HepG2 (cell line): Measurements from ENCODE around the gene MGMT. TPM values are rescaled to one million over a fixed set of nuclear protein-coding genes. Genes with fewer than 3 reads are reported as not detected.

ENCODE experiments used
- ATF1 ChIP-seq: IDR thresholded peaks from 2 replicates; pipeline ENCODE4 v1.6.1; 2016; ENCODE audit warnings: mild to moderate bottlenecking, control low read depth
- BHLHE40 ChIP-seq: IDR thresholded peaks from 2 replicates; pipeline ENCODE4 v1.6.1; 2011; ENCODE audit warnings: low read length, improper control_type of control experiment
- FOXP1 ChIP-seq, 2 experiments: fragments of 450-650 bp in 1 of 2; IDR thresholded peaks; 2 replicates each; pipeline ENCODE4 v1.6.1; 2017 to 2018; ENCODE audit warnings: antibody characterized with exemption in 1 of 2
- GATAD1 ChIP-seq: IDR thresholded peaks from 2 replicates; pipeline ENCODE4 v1.6.1; 2016; ENCODE audit warnings: missing genetic modification reagents, missing compliant biosample characterization
- IRF2 ChIP-seq: IDR thresholded peaks from 2 replicates; pipeline ENCODE4 v1.6.1; 2018; ENCODE audit warnings: missing genetic modification reagents, missing compliant biosample characterization
- KAT8 ChIP-seq: IDR thresholded peaks from 2 replicates; pipeline ENCODE4 v1.6.1; 2016; ENCODE audit warnings: missing genetic modification reagents, missing compliant biosample characterization
- NBN ChIP-seq: fragments of 450-650 bp; conservative IDR thresholded peaks from 2 replicates; pipeline ENCODE4 v1.6.1; 2017
- NFRKB ChIP-seq: fragments of 450-650 bp; IDR thresholded peaks from 2 replicates; pipeline ENCODE4 v1.6.1; 2017
- PRMT3 ChIP-seq: sonication (generic); formaldehyde crosslinking; IDR thresholded peaks from 2 replicates; pipeline ENCODE4 v1.8.1; 2022; ENCODE audit warnings: low read depth, mild to moderate bottlenecking, moderate library complexity, missing genetic modification reagents, borderline replicate concordance
- SALL1 ChIP-seq: sonication (generic); formaldehyde crosslinking; IDR thresholded peaks from 2 replicates; pipeline ENCODE4 v1.8.0; 2022; ENCODE audit warnings: mild to moderate bottlenecking, missing genetic modification reagents
- SETDB1 ChIP-seq: sonication (generic); formaldehyde crosslinking; IDR thresholded peaks from 2 replicates; pipeline ENCODE4 v1.5.1; 2020; ENCODE audit warnings: missing genetic modification reagents, mild to moderate bottlenecking, borderline replicate concordance
- ZFP41 ChIP-seq: sonication (generic); formaldehyde crosslinking; IDR thresholded peaks from 2 replicates; pipeline ENCODE4 v1.4.0; 2020; ENCODE audit warnings: mild to moderate bottlenecking, missing genetic modification reagents, borderline replicate concordance
- ZNF225 ChIP-seq: sonication (generic); formaldehyde crosslinking; IDR thresholded peaks from 2 replicates; pipeline ENCODE4 v1.4.0; 2020; ENCODE audit warnings: mild to moderate bottlenecking, missing genetic modification reagents
- ZNF644 ChIP-seq: IDR thresholded peaks from 2 replicates; pipeline ENCODE4 v1.6.1; 2016; ENCODE audit warnings: low read depth
- ZNF724P ChIP-seq: sonication (generic); formaldehyde crosslinking; IDR thresholded peaks from 2 replicates; pipeline ENCODE4 v1.8.0; 2022; ENCODE audit warnings: missing genetic modification reagents, borderline replicate concordance
- ZNF883 ChIP-seq: sonication (generic); formaldehyde crosslinking; IDR thresholded peaks from 2 replicates; pipeline ENCODE4 v1.5.1; 2020; ENCODE audit warnings: mild to moderate bottlenecking, missing genetic modification reagents; ENCODE audit errors: not compliant biosample characterization
- ZSCAN9 ChIP-seq: IDR thresholded peaks from 2 replicates; pipeline ENCODE4 v1.6.1; 2016; ENCODE audit warnings: borderline replicate concordance
- polyA plus RNA-seq, 8 experiments: library from polyadenylated mRNA; depleted of rRNA in 3 of 8; stranded (reverse) in 7 of 8; unstranded in 1 of 8; fragments of >200 nt; fragmentation: Illumina TruSeq in 4 of 8; extraction: Trizol in 4 of 8; gene quantifications; 2 replicates each; pipeline versions ENCODE4 v1.2.1 to v1.2.3, GENCODE V29; 2011 to 2016; ENCODE audit warnings: low read depth in 4 of 8, missing spikeins in 1 of 8, mixed read lengths in 1 of 8; ENCODE audit not compliant: insufficient read depth in 1 of 8
- total RNA-seq, 5 experiments: library from RNA; depleted of rRNA; stranded (reverse); fragments of >200 nt; fragmentation: Illumina TruSeq; extraction: Trizol; gene quantifications; 2 replicates each; pipeline ENCODE4 v1.2.3, GENCODE V29; 2016; ENCODE audit warnings: low read depth in 1 of 5
- TF ChIP-seq, protein P1 (sequence below): sonication (generic); formaldehyde crosslinking; IDR thresholded peaks from 2 replicates; pipeline ENCODE4 v1.8.0; 2022; ENCODE audit warnings: mild to moderate bottlenecking, missing genetic modification reagents

The MGMT gene
- total and polyA plus RNA-seq, 2 of the 13 experiments (the other 11 are each of a cell fraction or from before 2014, with no cell fraction given): 12.0 to 19.5 TPM

DNA sequence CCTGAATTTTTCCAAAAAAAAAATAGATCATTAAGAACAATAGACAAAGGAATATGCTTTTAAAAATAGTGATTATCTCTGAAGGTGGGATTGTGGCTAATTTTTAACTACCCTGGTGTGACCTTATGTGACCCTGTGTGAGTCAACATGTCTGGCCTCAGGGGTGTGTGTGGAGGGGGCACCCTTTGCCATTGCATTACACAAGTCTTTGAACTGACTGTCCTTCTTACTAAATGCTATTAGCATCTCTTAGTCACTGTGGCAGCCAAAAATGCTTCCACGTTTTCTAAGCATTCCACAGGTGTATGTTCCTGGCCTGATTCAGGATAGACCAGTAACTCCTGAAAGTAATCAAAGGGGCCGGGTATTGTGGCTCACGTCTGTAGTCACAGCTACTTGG is 175.4 kb downstream of the MGMT start (continued):
- 0 out of 2 replicates have a peak, but pooled peaks have one; percentile 12 for TF ChIP-seq GATAD1 (CRISPR knock-in tag)
- TF ChIP-seq ATF1: no peak
- TF ChIP-seq ZSCAN9 (CRISPR knock-in tag): no peak
- TF ChIP-seq NBN: no peak
- TF ChIP-seq FOXP1 (IDR thresholded peaks at IDR 0.05): no peak
- TF ChIP-seq FOXP1 (CRISPR knock-in tag; IDR thresholded peaks at IDR 0.05): peak; percentile 60
- no peak for TF ChIP-seq SETDB1
- TF ChIP-seq IRF2 (CRISPR knock-in tag): 0 out of 2 replicates have a peak, but pooled peaks have one; percentile 37
- no peak for TF ChIP-seq KAT8 (CRISPR knock-in tag)
- TF ChIP-seq NFRKB: no peak
- TF ChIP-seq ZNF883 (CRISPR knock-in tag): no peak
- TF ChIP-seq ZFP41 (CRISPR knock-in tag): no peak
- TF ChIP-seq, protein P1, sequence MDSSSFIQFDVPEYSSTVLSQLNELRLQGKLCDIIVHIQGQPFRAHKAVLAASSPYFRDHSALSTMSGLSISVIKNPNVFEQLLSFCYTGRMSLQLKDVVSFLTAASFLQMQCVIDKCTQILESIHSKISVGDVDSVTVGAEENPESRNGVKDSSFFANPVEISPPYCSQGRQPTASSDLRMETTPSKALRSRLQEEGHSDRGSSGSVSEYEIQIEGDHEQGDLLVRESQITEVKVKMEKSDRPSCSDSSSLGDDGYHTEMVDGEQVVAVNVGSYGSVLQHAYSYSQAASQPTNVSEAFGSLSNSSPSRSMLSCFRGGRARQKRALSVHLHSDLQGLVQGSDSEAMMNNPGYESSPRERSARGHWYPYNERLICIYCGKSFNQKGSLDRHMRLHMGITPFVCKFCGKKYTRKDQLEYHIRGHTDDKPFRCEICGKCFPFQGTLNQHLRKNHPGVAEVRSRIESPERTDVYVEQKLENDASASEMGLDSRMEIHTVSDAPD (CRISPR knock-in tag): no peak
- peak; percentile 45 for TF ChIP-seq BHLHE40
- TF ChIP-seq PRMT3 (CRISPR knock-in tag): no peak
- peak; percentile 72 for TF ChIP-seq SALL1 (CRISPR knock-in tag)
- TF ChIP-seq ZNF724P (CRISPR knock-in tag): no peak
- TF ChIP-seq ZNF225 (CRISPR knock-in tag): no peak
- TF ChIP-seq ZNF644: peak; percentile 50; the same call in 1 of the 2 replicates
